K562 (cell line): ENCODE measurements around the gene THSD8. TPM values are rescaled to one million over a fixed set of nuclear protein-coding genes. Genes with fewer than 3 reads are reported as not detected.

Experiments
- AFF1 ChIP-seq, 2 experiments: fragments of 450-650 bp; IDR thresholded peaks; 2 replicates each; pipeline ENCODE4 v1.6.1; 2018; ENCODE audit warnings: mild to moderate bottlenecking in 2 of 2, low read depth in 1 of 2; ENCODE audit not compliant: partially characterized antibody in 2 of 2
- ATF3 ChIP-seq, 2 experiments: fragments of 450-650 bp in 1 of 2; sonication (generic) in 1 of 2; formaldehyde crosslinking in 1 of 2; IDR thresholded peaks in 1 of 2; conservative IDR thresholded peaks in 1 of 2; 2 replicates each; pipeline versions ENCODE4 v1.6.1 to v1.8.1; 2016 to 2023; ENCODE audit warnings: mild to moderate bottlenecking in 2 of 2, moderate library complexity in 2 of 2, inconsistent platforms in 1 of 2, missing genetic modification reagents in 1 of 2
- CBX8 ChIP-seq: fragments of 200-600 bp; sonication (generic); IDR thresholded peaks from 2 replicates; pipeline ENCODE4 v1.6.1; 2012; ENCODE audit warnings: borderline replicate concordance, mixed run types, low read depth, mild to moderate bottlenecking, moderate library complexity, mixed read lengths, low read length, control low read depth, inconsistent platforms; ENCODE audit not compliant: poor library complexity, severe bottlenecking; ENCODE audit errors: extremely low read depth
- CREBBP ChIP-seq: IDR thresholded peaks from one replicate; pipeline ENCODE4 v1.6.1; 2012; ENCODE audit warnings: low read depth, mild to moderate bottlenecking, control low read depth, inconsistent platforms, low read length
- NR3C1 ChIP-seq: sonication (generic); formaldehyde crosslinking; IDR thresholded peaks from 2 replicates; pipeline ENCODE4 v1.8.1; 2022; ENCODE audit warnings: missing genetic modification reagents
- RREB1 ChIP-seq: fragments of 250-450 bp; sonication (Bioruptor Pico); IDR thresholded peaks from 2 replicates; pipeline ENCODE4 v1.4.0; 2020
- SREBF1 ChIP-seq: fragments of 150-350 bp; IDR thresholded peaks from 2 replicates; pipeline ENCODE4 v1.6.1; 2014; ENCODE audit warnings: antibody characterized with exemption, low read depth, low read length, borderline replicate concordance
- ZNF717 ChIP-seq: fragments of 250-450 bp; sonication (Bioruptor Pico); IDR thresholded peaks from 2 replicates; pipeline ENCODE4 v1.5.0; 2021
- ZNF79 ChIP-seq: fragments of 250-450 bp; sonication (Bioruptor Pico); IDR thresholded peaks from 2 replicates; pipeline ENCODE4 v1.4.0; 2020; ENCODE audit warnings: low read depth, mild to moderate bottlenecking, moderate library complexity
- polyA plus RNA-seq, 8 experiments: library from polyadenylated mRNA; depleted of rRNA in 4 of 8; stranded (reverse) in 5 of 8; unstranded in 3 of 8; fragments of >200 nt; fragmentation: Nextera tagmentation in 2 of 8; fragmentation: Illumina TruSeq in 1 of 8; extraction: Ambion mirVana in 2 of 8; extraction: Trizol in 1 of 8; gene quantifications; 2 replicates each; pipeline versions ENCODE4 v1.2.1 to v1.2.3, GENCODE V29; 2011 to 2014; ENCODE audit warnings: inconsistent platforms in 1 of 8, missing spikeins in 1 of 8
- total RNA-seq, 7 experiments: library from RNA; depleted of rRNA in 6 of 7; stranded (reverse); fragments of >200 nt in 6 of 7; fragmentation: Illumina TruSeq in 2 of 7; extraction: Trizol in 2 of 7; gene quantifications; 2 replicates each; pipeline versions ENCODE4 v1.2.1 to v1.2.3, GENCODE V29; 2011 to 2021; ENCODE audit warnings: low replicate concordance in 1 of 7
- TF ChIP-seq, protein P1 (sequence below), 2 experiments: fragments of 150-350 bp in 1 of 2; IDR thresholded peaks; 2 replicates each; pipeline ENCODE4 v1.6.1; 2012 to 2016; ENCODE audit warnings: low read depth in 2 of 2, low read length in 2 of 2, mild to moderate bottlenecking in 1 of 2, moderate library complexity in 1 of 2

Gene THSD8
- total and polyA plus RNA-seq, 9 of the 15 experiments (the other 6 are each of a cell fraction or from before 2014, with no cell fraction given) = 8.4 to 42.4 (median 19.9) TPM; not detected in 2

DNA sequence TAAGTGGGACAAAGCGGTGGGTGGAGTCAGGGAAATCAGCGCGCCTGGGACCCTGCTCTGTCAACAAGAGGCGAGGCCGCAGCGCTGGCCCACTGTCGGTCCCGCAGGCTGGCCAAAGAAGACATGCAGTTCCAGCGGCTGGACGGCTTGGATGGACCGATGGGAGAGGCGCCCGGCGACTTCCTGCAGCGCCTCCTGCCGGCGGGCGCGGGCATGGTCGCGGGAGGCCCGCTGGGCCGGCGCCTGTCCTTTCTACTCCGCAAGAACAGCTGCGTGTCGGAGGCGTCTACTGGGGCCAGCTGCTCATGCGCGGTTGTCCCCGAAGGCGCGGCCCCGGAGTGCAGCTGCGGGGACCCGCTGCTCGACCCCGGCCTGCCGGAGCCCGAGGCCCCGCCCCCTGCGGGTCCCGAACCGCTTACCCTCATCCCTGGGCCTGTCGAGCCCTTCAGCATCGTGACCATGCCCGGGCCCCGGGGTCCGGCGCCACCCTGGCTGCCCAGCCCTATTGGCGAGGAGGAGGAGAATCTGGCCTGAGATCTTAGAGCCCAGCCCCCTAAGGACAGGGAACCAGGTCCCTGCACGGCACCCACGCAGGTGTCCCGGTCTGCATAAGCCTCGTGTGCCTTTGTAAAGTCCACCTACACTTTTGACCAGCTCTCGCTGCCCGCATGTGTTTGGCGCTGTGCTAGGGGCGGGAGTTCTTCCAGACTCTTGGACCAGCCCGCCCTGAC lies 44.2 kb upstream of the THSD8 start (continued):
- no peak for TF ChIP-seq CBX8
- TF ChIP-seq ATF3 (IDR thresholded peaks at IDR 0.05) = no peak
- TF ChIP-seq ATF3 (CRISPR knock-in tag; conservative IDR thresholded peaks at IDR 0.05) = no peak
- TF ChIP-seq, protein P1, sequence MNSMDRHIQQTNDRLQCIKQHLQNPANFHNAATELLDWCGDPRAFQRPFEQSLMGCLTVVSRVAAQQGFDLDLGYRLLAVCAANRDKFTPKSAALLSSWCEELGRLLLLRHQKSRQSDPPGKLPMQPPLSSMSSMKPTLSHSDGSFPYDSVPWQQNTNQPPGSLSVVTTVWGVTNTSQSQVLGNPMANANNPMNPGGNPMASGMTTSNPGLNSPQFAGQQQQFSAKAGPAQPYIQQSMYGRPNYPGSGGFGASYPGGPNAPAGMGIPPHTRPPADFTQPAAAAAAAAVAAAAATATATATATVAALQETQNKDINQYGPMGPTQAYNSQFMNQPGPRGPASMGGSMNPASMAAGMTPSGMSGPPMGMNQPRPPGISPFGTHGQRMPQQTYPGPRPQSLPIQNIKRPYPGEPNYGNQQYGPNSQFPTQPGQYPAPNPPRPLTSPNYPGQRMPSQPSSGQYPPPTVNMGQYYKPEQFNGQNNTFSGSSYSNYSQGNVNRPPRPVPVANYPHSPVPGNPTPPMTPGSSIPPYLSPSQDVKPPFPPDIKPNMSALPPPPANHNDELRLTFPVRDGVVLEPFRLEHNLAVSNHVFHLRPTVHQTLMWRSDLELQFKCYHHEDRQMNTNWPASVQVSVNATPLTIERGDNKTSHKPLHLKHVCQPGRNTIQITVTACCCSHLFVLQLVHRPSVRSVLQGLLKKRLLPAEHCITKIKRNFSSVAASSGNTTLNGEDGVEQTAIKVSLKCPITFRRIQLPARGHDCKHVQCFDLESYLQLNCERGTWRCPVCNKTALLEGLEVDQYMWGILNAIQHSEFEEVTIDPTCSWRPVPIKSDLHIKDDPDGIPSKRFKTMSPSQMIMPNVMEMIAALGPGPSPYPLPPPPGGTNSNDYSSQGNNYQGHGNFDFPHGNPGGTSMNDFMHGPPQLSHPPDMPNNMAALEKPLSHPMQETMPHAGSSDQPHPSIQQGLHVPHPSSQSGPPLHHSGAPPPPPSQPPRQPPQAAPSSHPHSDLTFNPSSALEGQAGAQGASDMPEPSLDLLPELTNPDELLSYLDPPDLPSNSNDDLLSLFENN (IDR thresholded peaks at IDR 0.05; ENCODE audit: low read depth in 2 of 2, low read length in 2 of 2) = 0 out of 4 replicates have a peak, but pooled peaks of 1 of the 2 experiments have one; percentile 28
- TF ChIP-seq RREB1 (CRISPR knock-in tag) = no peak
- no peak for TF ChIP-seq ZNF717
- TF ChIP-seq ZNF79 (CRISPR knock-in tag) = no peak
- TF ChIP-seq AFF1 (IDR thresholded peaks at IDR 0.05; ENCODE audit: low read depth in 1 of 2, partially characterized antibody in 2 of 2) = no peak
- TF ChIP-seq NR3C1 (CRISPR knock-in tag) = no peak
- TF ChIP-seq CREBBP = no peak
- TF ChIP-seq SREBF1 = no peak
